Glomerular endothelial cell (primary cell): Measurements from ENCODE around the gene IRF7. TPM values are rescaled to one million over a fixed set of nuclear protein-coding genes. Genes with fewer than 3 reads are reported as not detected.

Experiments used
- DNase-seq: peaks from one replicate; pipeline ENCODE4 v3.0.0-alpha.2; 2011; ENCODE audit warnings: low read depth, low spot score; ENCODE audit errors: extremely low read depth
- total RNA-seq: library from RNA; depleted of rRNA; stranded (reverse); fragments of >200 nt; gene quantifications from 2 replicates; pipeline ENCODE4 v1.2.3, GENCODE V29; 2015

Gene IRF7
- total RNA-seq, 1 donor from 2014 or later, result 66.5 TPM

GRCh38 chr11:567629-568292, 48.0 kb downstream of the IRF7 start:
- no peak for DNase-seq

- DNase-seq, result no peak
Measured at GRCh38 chr11:567011-567628, 48.6 kb downstream of the IRF7 start.

- no peak for DNase-seq
Measured at GRCh38 chr11:565921-566509, 49.7 kb downstream of the IRF7 start.

- DNase-seq, result no peak
Measured at GRCh38 chr11:563812-564578, 51.8 kb downstream of the IRF7 start.

- no peak for DNase-seq
Measured at GRCh38 chr11:563066-563811, 52.5 kb downstream of the IRF7 start.

Other genes with a start within 250 kb of the IRF7 start
- 4.7 and 5.3 TPM in 2 replicates for gene B4GALNT4, start 246.5 kb downstream of the IRF7 start, total RNA-seq
- 0.41 and 1.9 TPM in 2 replicates for gene PKP3, start 221.7 kb downstream of the IRF7 start, total RNA-seq
- gene SIGIRR, start 201.0 kb downstream of the IRF7 start, total RNA-seq, result 71.5 and 84.7 TPM in 2 replicates
- gene ANO9, start 173.9 kb downstream of the IRF7 start, total RNA-seq, result 1.2 and 2.0 TPM in 2 replicates
- 59.9 and 68.8 TPM in 2 replicates for gene PTDSS2, start 165.7 kb downstream of the IRF7 start, total RNA-seq
- gene RNH1, start 108.7 kb downstream of the IRF7 start, total RNA-seq, result 158 and 255 TPM in 2 replicates
- 47.5 and 60.5 TPM in 2 replicates for gene HRAS, start 80.4 kb downstream of the IRF7 start, total RNA-seq
- gene LRRC56, start 78.4 kb downstream of the IRF7 start, total RNA-seq, result 0.53 TPM in 2 replicates
- 1.3 and 3.3 TPM in 2 replicates for gene LMNTD2, start 55.2 kb downstream of the IRF7 start, total RNA-seq
- 17.6 and 24.2 TPM in 2 replicates for gene RASSF7, start 55.0 kb downstream of the IRF7 start, total RNA-seq
- gene PHRF1, start 39.5 kb downstream of the IRF7 start, total RNA-seq, result 22.4 and 46.5 TPM in 2 replicates
- not detected in 2 replicates for gene CDHR5, start 9.0 kb upstream of the IRF7 start, total RNA-seq
- gene SCT, start 11.2 kb upstream of the IRF7 start, total RNA-seq, result not detected in 2 replicates
- gene DRD4, start 21.3 kb upstream of the IRF7 start, total RNA-seq, result not detected in 2 replicates
- gene DEAF1, start 79.3 kb upstream of the IRF7 start, total RNA-seq, result 58.0 and 59.3 TPM in 2 replicates
- gene TMEM80, start 79.9 kb upstream of the IRF7 start, total RNA-seq, result 25.1 and 25.3 TPM in 2 replicates
- gene EPS8L2, start 90.3 kb upstream of the IRF7 start, total RNA-seq, result 18.1 and 20.0 TPM in 2 replicates
- 224 and 252 TPM in 2 replicates for gene TALDO1, start 131.5 kb upstream of the IRF7 start, total RNA-seq
- gene GATD1, start 161.5 kb upstream of the IRF7 start, total RNA-seq, result 37.6 and 47.2 TPM in 2 replicates
- gene CEND1, start 174.1 kb upstream of the IRF7 start, total RNA-seq, result 0.58 and 0.78 TPM in 2 replicates
- 16.1 and 20.9 TPM in 2 replicates for gene SLC25A22, start 182.3 kb upstream of the IRF7 start, total RNA-seq
- 27.4 and 47.9 TPM in 2 replicates for gene PIDD1, start 189.3 kb upstream of the IRF7 start, total RNA-seq
- 621 and 670 TPM in 2 replicates for gene RPLP2, start 194.0 kb upstream of the IRF7 start, total RNA-seq
- gene PNPLA2, start 203.0 kb upstream of the IRF7 start, total RNA-seq, result 27.4 and 58.0 TPM in 2 replicates
- 13.5 and 19.4 TPM in 2 replicates for gene CRACR2B, start 212.0 kb upstream of the IRF7 start, total RNA-seq
- 569 and 728 TPM in 2 replicates for gene CD151, start 217.0 kb upstream of the IRF7 start, total RNA-seq
- gene POLR2L, start 226.6 kb upstream of the IRF7 start, total RNA-seq, result 125 and 145 TPM in 2 replicates
- 121 and 134 TPM in 2 replicates for gene TSPAN4, start 226.9 kb upstream of the IRF7 start, total RNA-seq